IPS DF 4.7 (cell line): ENCODE results near the gene AMZ1.

Experiments used
- DNase-seq: peaks from one replicate; pipeline ENCODE4 v3.0.0-alpha.2; 2013; ENCODE audit warnings: low spot score; ENCODE audit errors: extremely low read depth

The AMZ1 gene

DNA sequence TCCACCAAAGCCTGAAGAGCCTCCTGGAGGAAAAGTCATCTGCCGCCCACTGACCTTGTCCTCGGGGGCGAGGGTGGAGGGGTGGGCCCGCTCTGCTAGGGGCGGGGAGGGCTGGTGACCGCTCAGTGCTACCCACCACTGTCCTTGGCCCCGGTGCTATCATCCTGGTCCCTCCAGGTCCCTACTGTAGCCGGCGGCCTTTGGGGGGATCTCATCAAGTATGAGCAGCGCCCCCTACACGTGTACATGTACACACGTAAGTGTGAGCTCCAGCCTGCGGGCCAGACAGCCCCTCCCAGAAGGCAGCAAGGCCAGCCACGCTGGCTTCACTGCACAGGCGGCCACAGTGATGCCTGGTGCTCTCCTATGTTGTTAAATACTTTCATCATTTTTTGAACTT, 36.7 kb upstream of the AMZ1 start:
- no peak for DNase-seq

GRCh38 chr7:2651847-2652735, 35.9 kb upstream of the AMZ1 start:
- no peak for DNase-seq

DNA sequence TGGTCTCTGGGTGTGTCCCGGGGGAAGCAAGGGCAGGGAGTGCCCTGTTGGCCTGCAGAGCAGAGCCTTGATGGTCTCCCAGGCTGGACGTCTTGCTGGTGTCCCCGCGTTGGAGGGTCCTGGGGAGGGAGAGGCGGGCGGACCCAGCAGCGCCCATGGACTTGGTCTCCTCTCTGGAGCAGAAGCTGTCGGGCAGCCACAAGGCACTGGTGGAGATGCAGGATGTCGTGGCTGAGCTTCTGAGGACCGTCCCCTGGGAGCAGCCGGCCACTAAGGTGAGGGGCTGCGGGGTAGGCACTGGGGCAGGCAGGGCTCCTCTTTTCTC, 35.3 kb upstream of the AMZ1 start:
- DNase-seq = no peak

DNA sequence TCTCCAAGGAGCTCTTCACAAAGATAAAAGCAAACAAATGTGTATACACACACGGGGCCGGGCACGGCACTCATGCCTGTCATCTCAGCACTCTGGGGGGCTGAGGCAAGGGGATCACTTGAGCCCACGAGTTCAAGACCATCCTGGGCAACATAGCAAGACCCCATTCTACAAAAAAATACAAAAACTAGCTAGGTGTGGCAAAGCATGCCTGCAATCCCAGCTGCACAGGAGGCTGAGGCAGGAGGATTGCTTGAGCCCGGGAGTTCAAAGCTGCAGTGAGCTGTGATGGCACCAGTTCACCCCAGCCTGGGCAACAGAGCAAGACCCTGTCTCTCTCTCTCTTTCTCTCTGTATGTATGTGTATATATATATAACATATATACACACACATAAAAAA, 33.9 kb upstream of the AMZ1 start:
- DNase-seq = no peak

GRCh38 chr7:2655870-2656614, 32.0 kb upstream of the AMZ1 start:
- no peak for DNase-seq

GRCh38 chr7:2657208-2657607, 30.8 kb upstream of the AMZ1 start:
- no peak for DNase-seq

DNA sequence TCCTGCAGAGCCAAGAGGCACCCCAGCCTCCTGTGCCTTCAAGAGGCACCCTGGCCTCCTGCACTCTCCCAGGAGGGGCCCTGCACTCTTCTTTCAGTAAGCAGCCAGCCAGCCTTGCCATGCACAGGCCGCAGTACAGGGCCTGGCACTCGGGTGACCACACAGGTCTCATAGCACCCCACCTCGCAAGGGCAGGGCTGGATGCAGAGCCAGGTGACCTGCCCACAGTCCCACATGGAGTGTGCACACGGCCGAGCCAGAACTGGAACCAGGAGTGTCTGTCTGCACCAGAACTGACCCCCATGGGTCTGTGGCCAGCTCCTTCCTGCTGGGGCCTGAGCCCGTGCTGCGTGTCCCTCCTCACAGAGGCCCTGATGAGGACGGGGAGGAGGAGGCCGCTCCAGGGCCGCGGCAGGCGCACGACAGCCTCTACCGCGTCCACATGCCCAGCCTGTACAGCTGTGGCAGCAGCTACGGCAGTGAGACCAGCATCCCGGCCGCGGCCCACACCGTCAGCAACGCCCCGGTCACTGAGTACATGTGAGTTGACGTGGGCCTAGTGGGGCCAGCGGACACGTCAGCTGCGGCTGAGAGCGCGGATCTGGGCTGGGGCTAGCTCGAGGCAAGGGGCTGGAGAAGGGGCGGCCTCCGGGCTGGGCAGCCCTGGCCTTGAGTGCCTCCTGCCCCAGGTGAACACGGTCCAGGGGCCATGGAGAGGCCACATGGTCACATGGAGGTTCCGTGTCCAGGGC, 29.9 kb upstream of the AMZ1 start:
- DNase-seq = no peak

DNA sequence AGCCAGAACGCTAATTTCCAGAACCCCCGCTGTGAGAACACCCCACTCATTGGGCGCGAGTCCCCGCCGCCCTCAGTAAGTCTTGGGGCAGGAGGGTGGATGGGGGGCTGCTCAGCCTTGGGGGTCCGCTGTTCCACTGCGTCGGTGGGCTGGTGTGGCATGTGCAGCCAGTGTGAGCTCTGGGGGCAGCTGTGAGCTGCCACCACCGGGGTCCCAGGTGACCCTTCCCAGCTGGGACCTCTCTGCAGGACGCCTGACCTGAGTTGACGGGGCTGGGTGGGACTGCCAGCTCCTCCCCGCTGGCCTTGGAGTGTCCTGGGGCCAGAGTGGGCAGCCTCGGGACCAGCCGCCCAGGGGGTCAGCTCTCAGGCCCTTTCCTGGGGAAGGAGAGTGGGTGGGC, 29.1 kb upstream of the AMZ1 start:
- DNase-seq = no peak

DNA sequence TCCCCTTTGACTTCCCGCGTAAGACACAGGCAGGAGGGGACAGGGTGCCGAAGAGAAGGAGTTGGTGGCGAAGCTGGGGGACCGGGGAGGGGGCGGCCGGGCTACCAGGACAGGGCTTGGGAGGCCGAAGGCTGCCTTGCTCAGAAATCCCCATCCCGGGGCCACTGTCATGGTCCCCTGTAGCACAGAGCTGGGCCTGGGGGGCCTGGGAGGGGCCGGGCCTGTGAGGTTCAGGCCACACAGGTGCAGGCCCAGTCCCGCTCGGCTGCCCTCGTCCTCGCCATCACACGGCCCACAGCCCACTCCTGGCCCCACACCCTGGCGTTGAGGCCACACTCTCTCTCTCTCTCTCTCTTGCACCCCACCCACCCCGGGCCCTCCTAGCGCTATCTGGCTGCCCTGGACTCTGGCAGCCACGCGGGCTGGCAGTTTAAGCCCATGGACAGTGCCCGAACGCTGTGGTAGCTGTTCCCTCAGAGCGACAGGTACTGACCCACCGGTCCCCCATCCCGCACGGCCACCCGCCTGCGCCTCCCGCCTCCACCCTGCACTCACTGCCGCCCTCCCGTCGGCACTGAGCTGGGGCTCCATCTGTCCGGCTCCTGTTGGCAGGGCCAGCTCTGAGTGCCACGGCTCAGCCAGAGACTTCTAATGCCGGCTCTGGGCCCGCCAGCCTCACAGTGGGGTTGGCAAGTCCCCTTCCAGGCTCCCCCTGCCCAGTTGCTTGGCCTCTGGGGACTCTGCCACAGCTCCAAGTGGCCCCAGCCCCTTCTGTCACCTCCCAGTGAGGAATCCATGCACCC, 28.2 kb upstream of the AMZ1 start:
- no peak for DNase-seq

- DNase-seq = no peak
Measured at GRCh38 chr7:2660359-2661095, 27.5 kb upstream of the AMZ1 start.

GRCh38 chr7:2661096-2661449, 26.9 kb upstream of the AMZ1 start:
- DNase-seq = no peak

GRCh38 chr7:2661602-2662272, 26.3 kb upstream of the AMZ1 start:
- no peak for DNase-seq

DNA sequence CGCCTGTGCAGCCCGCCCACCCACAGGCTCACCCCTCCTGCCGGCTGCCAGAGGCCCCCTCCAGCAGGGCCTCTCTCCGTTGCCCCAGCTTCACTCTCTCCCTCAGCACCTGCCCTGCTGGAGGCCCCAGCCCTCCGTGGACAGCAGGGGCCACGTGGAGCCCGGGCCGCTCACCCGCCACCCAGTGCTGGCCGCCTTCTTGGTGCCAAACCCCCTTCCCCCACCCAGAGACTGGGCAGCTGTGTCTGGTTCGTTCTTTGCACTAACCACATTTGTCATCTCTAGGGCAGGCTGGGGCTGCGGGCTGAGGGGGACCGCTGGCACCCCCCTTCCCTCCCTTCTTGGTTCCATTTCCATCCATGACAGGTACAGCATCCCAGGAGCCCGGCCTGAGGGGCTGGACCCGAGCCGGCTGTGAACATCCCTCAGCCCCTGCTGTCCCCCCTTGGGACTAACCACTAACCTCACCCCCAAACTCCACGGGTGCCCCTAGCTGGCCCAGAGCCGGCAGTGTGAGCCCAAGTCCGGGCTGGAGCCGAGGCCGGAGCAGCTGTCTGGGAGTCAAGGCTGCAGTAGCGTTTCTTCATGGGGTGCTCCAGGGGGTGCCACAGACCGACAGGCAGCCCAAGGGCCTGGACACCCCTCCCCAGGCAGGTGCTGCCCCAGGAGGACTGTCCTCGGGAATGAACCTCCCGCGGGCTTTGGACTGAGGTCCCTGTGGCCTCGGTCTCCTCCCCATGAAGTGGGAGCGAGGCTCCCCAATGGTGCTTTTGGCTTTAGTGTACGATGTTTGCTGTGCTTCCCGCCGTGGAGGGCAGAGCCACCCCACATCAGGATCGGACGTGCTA, 25.5 kb upstream of the AMZ1 start:
- DNase-seq = no peak

DNA sequence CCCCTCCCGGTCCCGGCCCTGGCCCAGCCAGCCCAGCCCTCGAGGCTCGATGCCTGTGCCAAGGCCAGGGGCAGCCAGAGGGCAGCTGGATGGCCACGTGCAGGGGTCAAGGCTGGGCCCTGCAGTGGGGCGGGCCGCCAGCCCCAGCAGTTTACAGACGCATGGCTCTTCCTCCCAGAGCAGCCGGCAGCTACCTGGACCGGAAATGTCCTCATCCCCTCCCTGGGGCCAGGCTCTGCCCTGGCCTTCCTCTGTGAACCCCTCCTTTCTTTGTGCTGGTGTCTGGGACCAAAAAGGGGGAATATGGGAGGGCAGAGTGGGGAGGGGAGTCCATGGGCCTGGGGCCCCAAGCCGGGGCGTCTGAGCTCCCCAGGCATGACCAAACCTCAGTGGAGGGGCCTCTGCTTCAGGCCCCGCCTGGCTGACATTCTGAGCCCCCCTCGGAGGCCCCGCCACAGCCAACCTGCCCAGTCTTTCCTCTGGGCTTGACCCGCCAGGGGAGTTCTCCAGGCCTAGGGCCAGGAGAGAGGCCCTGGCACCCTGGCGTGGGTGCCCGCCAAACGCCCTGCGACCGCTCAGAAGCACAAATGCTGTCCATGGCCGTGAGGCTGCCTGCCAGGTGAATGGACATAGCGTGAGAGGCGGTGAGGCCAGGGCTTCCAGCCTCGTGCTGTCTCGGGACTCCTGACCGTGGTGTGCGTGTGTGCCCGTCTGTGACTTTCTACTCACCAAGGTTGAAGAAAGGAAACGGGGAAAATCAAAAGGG, 24.7 kb upstream of the AMZ1 start:
- no peak for DNase-seq

GRCh38 chr7:2663960-2664359, 24.0 kb upstream of the AMZ1 start:
- no peak for DNase-seq

GRCh38 chr7:2665359-2665791, 22.6 kb upstream of the AMZ1 start:
- no peak for DNase-seq

DNA sequence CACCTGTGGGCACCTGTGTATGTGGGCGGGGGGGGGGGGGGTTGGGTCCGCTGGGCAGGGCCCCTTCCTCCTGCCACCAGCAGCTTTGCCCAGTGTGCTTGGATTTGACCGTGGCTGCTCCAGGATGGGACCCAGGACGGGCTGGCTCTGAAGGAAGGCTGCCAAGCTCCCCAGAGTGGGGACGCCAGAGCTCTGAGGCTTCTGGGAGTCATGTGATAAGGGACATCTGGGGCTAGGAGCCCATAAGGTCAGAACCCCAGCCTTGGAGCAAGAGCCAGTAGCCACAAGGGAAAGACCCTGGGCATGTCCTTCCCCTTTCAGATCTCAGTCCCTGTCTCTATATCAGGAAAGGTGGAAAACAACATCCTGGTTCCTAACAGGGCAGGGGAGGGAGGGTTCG, 21.8 kb upstream of the AMZ1 start:
- no peak for DNase-seq

DNA sequence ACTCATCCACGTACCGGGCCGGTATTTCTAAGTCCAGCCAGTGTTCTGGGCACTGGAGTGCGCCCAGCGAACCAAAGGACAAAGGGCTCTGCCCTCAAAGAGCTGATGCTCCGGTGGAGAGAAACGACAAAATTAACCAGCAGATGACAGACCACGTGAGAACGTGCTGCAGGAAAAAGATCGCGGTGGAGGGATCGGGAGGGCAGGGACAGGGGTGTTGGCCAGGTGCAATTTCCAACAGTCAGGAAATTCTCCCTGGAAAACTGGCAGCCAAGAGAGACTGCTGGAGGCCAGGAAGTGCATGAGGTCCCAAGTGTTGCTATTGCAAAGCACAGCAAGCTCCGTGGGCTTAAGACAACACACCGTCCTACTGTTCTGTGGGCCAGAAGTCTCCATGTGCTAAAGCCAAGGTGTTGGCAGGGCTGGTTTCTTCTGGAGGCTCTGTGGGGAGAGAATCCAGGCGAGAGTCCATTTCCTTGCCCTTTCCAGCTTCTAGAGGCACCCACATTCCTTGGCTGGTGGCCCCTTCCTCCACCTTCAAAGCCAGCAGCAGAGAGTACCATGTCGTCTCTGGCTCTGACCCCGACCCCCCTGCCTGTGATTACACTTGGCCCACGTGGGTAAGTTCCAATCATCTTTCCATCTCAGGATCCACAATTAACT, 21.3 kb upstream of the AMZ1 start:
- DNase-seq = no peak
